K562 (cell line): Measurements from ENCODE around the gene C19orf44. TPM values are rescaled to one million over a fixed set of nuclear protein-coding genes. Genes with fewer than 3 reads are reported as not detected.

Experiments
- ATF7 ChIP-seq: fragments of 450-650 bp; IDR thresholded peaks from 2 replicates; pipeline ENCODE4 v1.7.1; 2014; ENCODE audit warnings: mild to moderate bottlenecking, moderate library complexity
- CBFB ChIP-seq: sonication (generic); formaldehyde crosslinking; IDR thresholded peaks from 2 replicates; pipeline ENCODE4 v1.4.0; 2020; ENCODE audit warnings: mild to moderate bottlenecking, missing genetic modification reagents
- ETV1 ChIP-seq: fragments of 450-650 bp; conservative IDR thresholded peaks from 2 replicates; pipeline ENCODE4 v1.6.1; 2016; ENCODE audit warnings: missing genetic modification characterization, control low read depth, low read depth, missing compliant biosample characterization
- FOXM1 ChIP-seq, 2 experiments: fragments of 450-650 bp in 1 of 2; sonication (generic) in 1 of 2; formaldehyde crosslinking in 1 of 2; IDR thresholded peaks; 2 replicates each; pipeline versions ENCODE4 v1.6.1 to v1.9.0; 2017 to 2022; ENCODE audit warnings: low read depth in 2 of 2, mild to moderate bottlenecking in 2 of 2, missing genetic modification reagents in 1 of 2, moderate library complexity in 1 of 2
- ILK ChIP-seq: fragments of 450-650 bp; IDR thresholded peaks from 2 replicates; pipeline ENCODE4 v1.6.1; 2016; ENCODE audit warnings: missing genetic modification characterization, low read depth, mild to moderate bottlenecking, missing compliant biosample characterization, moderate library complexity, borderline replicate concordance
- JUN ChIP-seq, 2 experiments: sonication (generic) in 1 of 2; formaldehyde crosslinking in 1 of 2; IDR thresholded peaks; 2 replicates each; pipeline versions ENCODE4 v1.6.1 to v1.8.0; 2012 to 2022; ENCODE audit warnings: borderline replicate concordance in 2 of 2, mild to moderate bottlenecking in 2 of 2, improper control_type of control experiment in 1 of 2, low read depth in 1 of 2, low read length in 1 of 2, missing genetic modification reagents in 1 of 2
- MBD1 ChIP-seq: fragments of 250-450 bp; sonication (Bioruptor Pico); IDR thresholded peaks from 2 replicates; pipeline ENCODE4 v1.8.0; 2022; ENCODE audit warnings: inconsistent platforms
- MYBL2 ChIP-seq, 2 experiments: fragments of 450-650 bp in 1 of 2; sonication (generic) in 1 of 2; formaldehyde crosslinking in 1 of 2; IDR thresholded peaks; 2 replicates each; pipeline versions ENCODE4 v1.6.1 to v1.8.1; 2017 to 2022; ENCODE audit warnings: borderline replicate concordance in 1 of 2, inconsistent platforms in 1 of 2, low read depth in 1 of 2, mild to moderate bottlenecking in 1 of 2, missing genetic modification reagents in 1 of 2, moderate library complexity in 1 of 2
- NR2C2 ChIP-seq, 2 experiments: fragments of 200-800 bp in 1 of 2; sonication (Bioruptor generic) in 1 of 2; sonication (generic) in 1 of 2; formaldehyde crosslinking in 1 of 2; IDR thresholded peaks; 2 replicates each; pipeline versions ENCODE4 v1.6.1 to v1.8.0; 2016 to 2022; ENCODE audit warnings: mild to moderate bottlenecking in 1 of 2, missing compliant biosample characterization in 1 of 2, missing genetic modification characterization in 1 of 2, missing genetic modification reagents in 1 of 2
- NR4A1 ChIP-seq, 2 experiments: fragments of 250-450 bp in 1 of 2; fragments of 450-650 bp in 1 of 2; sonication (Bioruptor Pico) in 1 of 2; IDR thresholded peaks; 2 replicates each; pipeline versions ENCODE4 v1.4.0 to v1.6.1; 2016 to 2020; ENCODE audit warnings: mild to moderate bottlenecking in 2 of 2, missing compliant biosample characterization in 1 of 2, missing genetic modification characterization in 1 of 2, moderate library complexity in 1 of 2
- PHTF2 ChIP-seq: fragments of 250-450 bp; sonication (Bioruptor Pico); IDR thresholded peaks from 2 replicates; pipeline ENCODE4 v1.5.0; 2021; ENCODE audit warnings: mild to moderate bottlenecking
- ZBTB9 ChIP-seq: fragments of 450-650 bp; formaldehyde crosslinking; IDR thresholded peaks from 2 replicates; pipeline ENCODE4 v1.4.0; 2020; ENCODE audit warnings: mild to moderate bottlenecking, moderate library complexity
- ZMIZ1 ChIP-seq, 2 experiments: fragments of 150-350 bp in 1 of 2; IDR thresholded peaks; 2 replicates each; pipeline ENCODE4 v1.6.1; 2012 to 2016; ENCODE audit warnings: low read depth in 2 of 2, low read length in 2 of 2, mild to moderate bottlenecking in 1 of 2, moderate library complexity in 1 of 2
- ZNF395 ChIP-seq: fragments of 200-800 bp; sonication (Bioruptor generic); IDR thresholded peaks from 2 replicates; pipeline ENCODE4 v1.6.1; 2017; ENCODE audit warnings: missing genetic modification characterization, missing compliant biosample characterization
- polyA plus RNA-seq, 8 experiments: library from polyadenylated mRNA; depleted of rRNA in 4 of 8; stranded (reverse) in 5 of 8; unstranded in 3 of 8; fragments of >200 nt; fragmentation: Nextera tagmentation in 2 of 8; fragmentation: Illumina TruSeq in 1 of 8; extraction: Ambion mirVana in 2 of 8; extraction: Trizol in 1 of 8; gene quantifications; 2 replicates each; pipeline versions ENCODE4 v1.2.1 to v1.2.3, GENCODE V29; 2011 to 2014; ENCODE audit warnings: inconsistent platforms in 1 of 8, missing spikeins in 1 of 8
- total RNA-seq, 7 experiments: library from RNA; depleted of rRNA in 6 of 7; stranded (reverse); fragments of >200 nt in 6 of 7; fragmentation: Illumina TruSeq in 2 of 7; extraction: Trizol in 2 of 7; gene quantifications; 2 replicates each; pipeline versions ENCODE4 v1.2.1 to v1.2.3, GENCODE V29; 2011 to 2021; ENCODE audit warnings: low replicate concordance in 1 of 7

The C19orf44 gene
- total and polyA plus RNA-seq, 9 of the 15 experiments (the other 6 are each of a cell fraction or from before 2014, with no cell fraction given), result 0.41 to 7.7 (median 3.5) TPM

- TF ChIP-seq JUN (IDR thresholded peaks at IDR 0.05; ENCODE audit: borderline replicate concordance, low read depth, low read length) (peak; percentile 35; the same call in 1 of the 2 replicates), JUN (CRISPR knock-in tag; IDR thresholded peaks at IDR 0.05; ENCODE audit: borderline replicate concordance) (no peak), ZMIZ1 (IDR thresholded peaks at IDR 0.05; ENCODE audit: low read depth in 2 of 2, low read length in 2 of 2) (no peak), ZBTB9 (CRISPR knock-in tag) (peak; percentile 92), ETV1 (tag) (peak; percentile 99), ATF7 (peak; percentile 89), NR2C2 (CRISPR knock-in tag; IDR thresholded peaks at IDR 0.05) (peak; percentile 94), NR2C2 (tag; IDR thresholded peaks at IDR 0.05) (peak; percentile 98), ZNF395 (CRISPR knock-in tag) (peak; percentile 94), MBD1 (no peak), FOXM1 (IDR thresholded peaks at IDR 0.05; ENCODE audit: low read depth) (no peak), FOXM1 (CRISPR knock-in tag; IDR thresholded peaks at IDR 0.05; ENCODE audit: low read depth) (no peak), ILK (tag) (no peak), NR4A1 (CRISPR knock-in tag; IDR thresholded peaks at IDR 0.05) (no peak), NR4A1 (tag; IDR thresholded peaks at IDR 0.05) (peak; percentile 84; the same call in 1 of the 2 replicates), PHTF2 (CRISPR knock-in tag) (no peak), MYBL2 (IDR thresholded peaks at IDR 0.05; ENCODE audit: low read depth) (no peak), MYBL2 (CRISPR knock-in tag; IDR thresholded peaks at IDR 0.05; ENCODE audit: borderline replicate concordance) (no peak), CBFB (CRISPR knock-in tag) (peak; percentile 17; the same call in 1 of the 2 replicates)
These were observed at the start of gene C19orf44, which contains the start of gene CALR3 (continued) for GRCh38 chr19:16495982-16496612.
